NCI-H1417 treated with DMSO at 0.1 percent for 48 hours (cell line): Measurements from ENCODE around the gene MBP.

Experiments used
- DNase-seq: peaks from one replicate; lab custom pipeline; 2025; lab: John Stamatoyannopoulos, UW

Gene MBP

DNA sequence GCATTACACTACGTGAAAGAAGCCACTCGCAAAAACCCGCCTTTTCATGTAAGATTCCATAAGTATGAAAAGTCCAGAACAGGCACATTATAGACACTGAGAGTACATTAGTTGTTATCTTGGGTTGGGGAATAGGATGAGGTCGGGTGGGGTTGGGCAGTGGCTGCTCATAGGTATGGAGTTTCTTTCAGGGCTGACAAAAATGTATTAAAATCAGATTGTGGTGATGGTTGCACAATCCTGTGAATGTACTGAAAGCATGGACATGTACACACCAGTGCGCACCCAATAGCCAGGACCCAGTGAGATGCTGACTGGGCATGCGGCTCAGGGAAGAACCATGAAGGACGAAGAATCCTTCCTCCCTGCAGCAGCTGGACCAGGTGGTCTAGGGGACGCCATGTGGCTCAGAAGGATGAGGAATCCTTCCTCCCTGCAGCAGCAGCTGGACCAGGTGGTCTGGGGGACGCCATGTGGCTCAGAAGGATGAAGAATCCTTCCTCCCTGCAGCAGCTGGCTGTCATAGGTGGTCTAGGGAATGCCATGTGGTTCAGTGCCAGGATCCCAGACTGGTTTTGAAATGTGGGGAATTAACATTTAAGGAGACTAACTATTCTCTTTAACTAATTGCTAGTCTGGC is 50.1 kb downstream of the MBP start:
- no peak for DNase-seq

GRCh38 chr18:77081390-77081778 is 51.2 kb downstream of the MBP start:
- no peak for DNase-seq

DNA sequence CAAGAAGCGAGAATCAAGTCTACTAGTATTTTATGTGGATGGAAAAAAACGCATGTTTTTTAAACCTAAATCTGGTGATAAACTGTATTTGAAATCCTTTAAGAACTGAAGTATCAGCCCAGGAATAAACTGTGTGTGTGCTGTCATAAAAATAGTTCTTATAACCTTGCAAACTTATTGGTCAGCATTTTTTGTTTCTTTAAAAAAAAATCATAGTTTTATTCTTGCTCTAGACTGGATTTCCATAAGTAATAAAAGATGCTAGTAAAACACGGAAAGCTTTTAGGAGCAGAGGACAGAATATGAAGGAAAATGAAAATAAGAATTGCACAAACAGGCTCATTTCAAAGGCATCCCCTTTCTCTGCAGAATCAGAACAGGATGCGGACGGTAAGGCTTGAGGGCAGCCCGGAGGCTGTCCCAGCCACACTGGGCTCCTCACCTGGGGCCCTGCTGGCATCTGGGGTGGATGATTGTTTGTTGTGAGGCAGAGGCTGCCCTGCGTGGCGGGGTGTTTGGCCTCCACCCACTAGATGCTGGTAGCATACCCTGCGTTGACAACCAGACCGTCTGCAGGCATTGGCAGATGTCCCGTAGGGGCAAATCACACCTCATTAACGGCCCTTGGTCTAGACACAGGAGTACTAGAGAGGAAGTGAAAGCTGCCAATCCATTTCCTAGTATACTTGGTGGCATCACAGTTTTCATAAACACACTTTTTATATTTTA is 52.5 kb downstream of the MBP start:
- DNase-seq: no peak

DNA sequence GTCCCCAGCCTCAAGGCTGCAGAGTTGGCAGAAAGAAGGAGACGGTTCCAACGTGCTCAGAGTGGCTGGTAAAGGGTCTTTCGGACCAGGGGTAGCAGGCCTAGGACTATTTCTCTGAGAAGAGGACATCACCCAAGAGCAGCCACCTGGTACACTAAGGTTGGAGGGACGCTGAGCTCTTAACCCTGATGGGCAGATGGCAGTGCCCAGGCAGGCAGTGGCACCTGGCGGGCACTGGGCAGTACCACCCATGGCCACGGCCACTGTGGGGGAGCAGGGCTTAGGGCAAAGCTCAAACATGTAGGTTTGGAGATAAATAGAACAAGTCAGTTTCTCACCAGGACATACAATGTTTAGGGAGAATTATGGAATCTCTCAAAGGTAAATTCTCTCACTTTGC is 53.5 kb downstream of the MBP start:
- no peak for DNase-seq

DNA sequence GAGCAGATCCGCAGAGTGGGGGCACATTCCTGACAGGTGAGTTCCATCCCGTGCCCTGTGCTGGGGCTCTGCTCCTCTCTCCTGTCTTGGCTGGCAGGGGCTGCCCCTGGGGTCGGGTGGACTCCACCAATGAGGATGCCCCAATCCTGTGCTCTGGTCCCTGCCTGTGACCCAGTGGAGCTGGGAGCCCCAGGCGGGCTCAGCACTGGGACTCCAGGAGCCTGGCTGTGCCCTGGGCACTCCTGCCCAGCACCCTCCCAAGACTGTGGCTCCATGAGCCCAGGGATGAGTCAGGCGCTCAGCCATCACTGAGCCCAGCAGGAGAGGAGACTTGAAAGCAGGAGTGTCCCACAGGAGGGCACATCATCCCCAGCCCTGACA is 53.9 kb downstream of the MBP start:
- DNase-seq: no peak

GRCh38 chr18:77077941-77078689 is 54.5 kb downstream of the MBP start:
- no peak for DNase-seq

DNA sequence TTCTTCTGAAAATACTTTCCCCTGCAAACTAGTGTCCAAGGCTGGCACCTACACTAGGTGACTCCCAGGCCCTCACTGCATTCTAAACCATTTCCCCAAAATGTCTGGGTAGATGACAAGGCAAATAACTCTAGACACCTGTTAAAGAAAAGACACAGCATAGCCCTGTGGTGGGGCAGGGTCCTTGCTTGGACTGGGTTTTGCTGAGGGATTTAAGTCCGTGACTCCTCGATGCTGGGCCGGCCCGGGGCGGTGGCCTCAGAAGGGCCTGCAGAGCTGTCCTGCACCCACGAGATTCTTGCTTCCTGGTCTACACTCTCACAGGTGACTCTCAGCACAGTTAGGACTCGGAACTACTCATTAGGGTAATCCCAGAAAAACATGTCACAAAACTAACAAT is 55.2 kb downstream of the MBP start:
- DNase-seq: no peak

DNA sequence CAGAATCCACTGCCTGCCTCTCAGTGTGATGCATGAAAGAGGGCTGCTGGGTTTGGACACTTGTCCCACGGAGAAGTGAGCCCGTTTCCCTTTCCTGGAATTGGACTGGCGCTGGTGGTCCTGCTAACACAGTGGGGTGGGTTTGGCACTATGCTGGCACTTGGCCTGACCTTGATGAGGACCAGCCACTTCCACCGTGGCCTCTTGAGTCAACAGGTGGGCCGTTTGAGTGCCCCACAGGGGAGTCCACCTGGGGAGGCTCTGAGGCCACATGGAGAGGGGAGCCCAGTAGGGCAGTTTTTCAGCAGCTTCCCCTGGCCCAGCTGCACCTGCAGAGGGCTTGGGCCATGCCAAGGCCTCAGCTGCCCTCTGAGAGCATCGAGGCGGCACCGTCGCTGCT is 56.5 kb downstream of the MBP start:
- no peak for DNase-seq

DNA sequence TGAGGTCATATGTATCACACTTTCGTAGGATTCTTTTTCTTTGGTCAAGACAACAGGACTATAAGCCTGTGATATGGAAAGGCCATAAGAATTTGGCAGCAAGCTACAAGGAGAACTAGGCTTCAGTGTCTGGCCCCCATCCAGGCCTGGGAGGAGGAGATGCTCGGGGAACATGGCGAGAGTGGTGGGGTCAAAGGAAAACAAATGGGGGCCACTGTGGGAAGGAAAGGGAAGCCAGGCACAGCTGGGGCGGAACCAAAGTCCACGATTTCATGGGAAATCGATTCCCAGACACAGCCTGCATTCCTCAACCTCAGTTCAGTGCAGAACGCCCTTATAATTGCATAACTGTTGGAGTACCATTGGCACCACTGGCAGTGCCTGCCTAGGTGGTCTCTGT is 58.2 kb downstream of the MBP start:
- DNase-seq: no peak

DNA sequence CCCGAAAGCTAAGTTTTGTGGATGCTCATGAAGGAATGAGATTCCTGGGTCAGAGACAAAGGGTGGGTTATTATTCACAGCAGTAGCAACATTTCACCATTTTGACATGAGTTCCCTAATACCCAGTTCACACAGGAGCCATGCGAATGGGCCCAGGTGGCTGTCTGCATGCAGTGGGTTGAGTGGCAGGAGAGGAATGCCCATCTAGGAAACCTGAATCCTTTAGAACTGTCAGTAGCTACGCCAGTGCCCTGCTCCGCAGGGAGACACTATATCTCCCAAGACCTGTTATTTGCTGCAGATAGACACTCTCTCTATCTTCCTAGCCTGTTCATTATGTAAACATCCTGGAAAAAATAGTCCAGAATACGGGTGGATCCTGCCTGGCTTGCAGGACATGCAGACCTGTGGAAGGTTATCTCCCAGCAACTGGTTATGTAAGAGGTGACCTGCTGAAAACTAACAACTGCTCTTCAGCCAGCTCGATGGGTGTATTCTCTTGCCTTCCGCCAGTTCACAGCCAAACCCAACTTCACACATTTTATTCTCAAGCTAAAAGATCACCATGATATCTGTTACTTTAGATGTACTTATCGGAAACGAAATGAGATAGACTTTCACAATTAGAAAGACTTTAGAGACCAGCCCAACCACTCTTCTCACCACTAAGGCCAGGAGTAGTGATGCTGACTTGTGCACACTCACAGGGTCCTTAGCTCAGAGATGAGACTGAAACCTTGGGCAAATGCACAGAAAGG is 59.1 kb downstream of the MBP start:
- DNase-seq: no peak

GRCh38 chr18:77072566-77072965 is 60.0 kb downstream of the MBP start:
- no peak for DNase-seq

- no peak for DNase-seq
These were observed 60.8 kb downstream of the MBP start for GRCh38 chr18:77071711-77072292.

- no peak for DNase-seq
These were observed 61.5 kb downstream of the MBP start for GRCh38 chr18:77071061-77071460.

GRCh38 chr18:77070627-77071026 is 62.0 kb downstream of the MBP start:
- no peak for DNase-seq

DNA sequence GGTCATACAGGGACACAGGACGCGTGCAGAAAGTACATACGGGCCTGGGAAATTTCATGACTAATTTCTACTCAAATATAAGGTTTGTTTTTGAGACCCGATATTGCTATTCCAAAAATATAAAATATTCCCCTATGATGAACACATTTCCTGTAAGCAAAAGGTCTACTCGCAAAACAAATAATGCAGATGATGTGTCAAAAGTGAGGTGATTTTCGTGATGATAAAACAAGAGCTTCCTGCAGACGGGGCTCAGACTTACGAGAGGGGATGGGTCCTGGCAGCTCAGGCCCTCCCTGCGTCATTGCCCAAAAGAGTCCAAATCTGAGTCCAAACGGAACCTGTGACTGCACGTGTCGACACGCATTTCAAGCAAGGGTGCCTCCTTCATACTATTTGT is 62.7 kb downstream of the MBP start:
- DNase-seq: no peak

DNA sequence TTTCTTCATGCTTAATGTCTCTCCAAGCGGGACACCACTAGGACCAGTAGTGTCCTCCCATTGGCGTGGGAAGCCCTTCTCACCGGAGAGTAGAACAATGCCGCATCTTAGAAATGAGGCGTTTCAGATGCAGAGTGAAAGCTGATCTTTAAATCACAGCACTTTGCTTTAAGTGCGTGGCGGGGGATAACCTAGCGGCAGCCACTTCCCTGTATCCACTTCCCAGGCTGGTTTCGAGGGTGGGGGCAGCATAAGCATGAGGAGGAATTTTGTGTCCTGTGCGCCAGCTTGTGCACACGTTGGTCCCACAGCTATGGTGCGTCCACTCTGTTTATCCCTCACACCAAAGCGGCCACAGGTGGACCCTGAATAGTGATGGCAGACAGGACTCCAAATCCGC is 63.1 kb downstream of the MBP start:
- no peak for DNase-seq

DNA sequence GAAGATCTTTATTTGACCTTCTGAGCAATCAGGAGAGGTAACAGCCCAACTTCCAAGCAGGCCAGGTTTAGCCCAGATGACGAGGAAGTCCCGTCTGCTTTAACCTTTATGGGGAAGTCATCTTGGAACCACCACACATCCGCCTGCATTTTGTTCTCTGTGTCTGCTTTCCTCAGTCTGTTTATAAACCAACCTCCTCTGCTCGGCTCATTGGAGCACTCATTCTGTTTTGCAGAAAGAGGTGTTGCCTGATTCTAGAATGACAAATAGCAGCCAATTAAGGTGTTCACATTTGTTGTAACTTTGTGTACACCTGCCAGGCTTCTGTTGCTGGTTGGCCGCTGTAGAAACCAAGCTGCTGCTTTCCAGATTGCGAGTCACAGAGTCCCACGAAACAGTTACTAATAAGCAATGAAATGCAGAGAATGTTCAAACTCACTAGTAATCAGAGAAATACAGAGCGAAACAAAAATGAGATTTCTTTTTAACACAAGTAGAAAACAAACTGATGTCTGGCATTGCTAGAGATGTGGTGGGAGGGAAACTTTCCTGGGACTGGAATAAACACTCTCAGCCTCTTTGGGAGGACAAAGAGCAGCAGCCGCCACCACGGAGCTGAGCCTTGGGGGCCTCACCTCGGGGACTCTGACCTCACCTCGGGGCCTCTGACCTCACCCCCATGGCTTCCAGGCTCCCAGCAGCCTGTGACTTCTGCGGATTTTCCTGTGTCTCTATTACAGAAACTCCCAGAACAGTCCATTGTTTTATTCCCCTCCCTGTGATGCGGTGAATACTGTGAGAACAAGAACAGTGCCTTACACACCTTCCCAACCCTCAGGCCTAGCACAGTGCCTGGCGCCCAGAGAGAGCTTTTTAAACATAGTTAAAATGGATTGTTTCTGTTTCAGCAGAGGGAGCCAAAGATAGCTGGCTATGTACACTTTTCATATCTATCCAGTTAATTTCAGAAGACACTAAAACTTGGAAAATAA is 64.0 kb downstream of the MBP start:
- no peak for DNase-seq

- DNase-seq: no peak
These were observed 65.1 kb downstream of the MBP start for GRCh38 chr18:77067291-77068061.

DNA sequence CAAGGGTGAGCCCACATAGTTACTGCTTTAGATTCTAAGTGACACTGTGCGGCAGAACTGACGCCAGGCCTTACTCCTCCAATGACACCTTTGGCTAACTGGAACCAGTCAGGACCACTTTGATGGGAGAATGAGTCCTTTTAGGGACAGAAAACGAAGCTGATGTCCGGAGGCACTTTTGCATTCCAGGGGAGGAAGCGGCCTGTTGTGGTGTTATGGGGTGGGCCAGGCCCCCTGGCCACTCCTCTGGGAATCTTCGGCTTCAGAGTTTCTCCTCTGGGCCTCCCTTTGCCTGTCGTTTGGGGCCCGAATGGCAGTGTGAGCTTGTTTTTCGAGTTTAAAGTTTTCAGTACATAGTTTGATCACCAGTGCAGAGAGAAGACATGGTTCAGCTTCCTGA is 65.9 kb downstream of the MBP start:
- no peak for DNase-seq

- DNase-seq: no peak
These were observed 66.5 kb downstream of the MBP start for GRCh38 chr18:77066101-77066500.
